Mucosa of stomach (tissue), 1 donor: ENCODE results near the gene TMEM253.

ENCODE experiments used
- H3K27me3 ChIP-seq: one replicate; pipeline ENCODE4 v1.7.0; 2013; ENCODE audit warnings: mild to moderate bottlenecking, low read length; ENCODE audit not compliant: control insufficient read depth, insufficient read depth
- H3K36me3 ChIP-seq: one replicate; pipeline ENCODE4 v1.7.0; 2013; ENCODE audit warnings: low read length; ENCODE audit not compliant: control insufficient read depth, insufficient read depth
- H3K4me1 ChIP-seq: one replicate; pipeline ENCODE4 v1.7.0; 2013; ENCODE audit warnings: mild to moderate bottlenecking, low read length; ENCODE audit not compliant: control insufficient read depth, insufficient read depth
- H3K4me3 ChIP-seq: one replicate; pipeline ENCODE4 v1.7.0; 2013; ENCODE audit warnings: low read length
- H3K9ac ChIP-seq: one replicate; pipeline ENCODE4 v1.7.0; 2013; ENCODE audit warnings: mild to moderate bottlenecking, low read length, moderate library complexity
- H3K9me3 ChIP-seq: one replicate; pipeline ENCODE4 v1.7.0; 2013; ENCODE audit warnings: mild to moderate bottlenecking, low read length, moderate library complexity; ENCODE audit not compliant: control insufficient read depth
- donor health status: Pancreatic carcinoma.

The TMEM253 gene

GRCh38 chr14:21095430-21096205 lies 5.2 kb upstream of the TMEM253 start:
- Histone ChIP-seq H3K36me3 (no peaks in the 10 kb centered on the region), H3K4me1 (peaks cover 29% of the 10 kb centered on the region), H3K4me3 (no peak overlapping the region), H3K27me3 (no peaks in the 10 kb centered on the region), H3K9me3 (no peaks in the 10 kb centered on the region), H3K9ac (no peak overlapping the region)

GRCh38 chr14:21096438-21096837 lies 4.4 kb upstream of the TMEM253 start:
- H3K4me1 ChIP-seq = peaks cover 37% of the 10 kb centered on the region
- H3K9me3 ChIP-seq = no peaks in the 10 kb centered on the region
- no peak overlapping the region for H3K9ac ChIP-seq
- H3K36me3 ChIP-seq = no peaks in the 10 kb centered on the region
- no peaks in the 10 kb centered on the region for H3K27me3 ChIP-seq
- no peak overlapping the region for H3K4me3 ChIP-seq

GRCh38 chr14:21096978-21097635 lies 3.8 kb upstream of the TMEM253 start:
- Histone ChIP-seq H3K27me3 (no peaks in the 10 kb centered on the region), H3K4me1 (peaks cover 44% of the 10 kb centered on the region), H3K4me3 (no peak overlapping the region), H3K9me3 (no peaks in the 10 kb centered on the region), H3K36me3 (no peaks in the 10 kb centered on the region), H3K9ac (peak overlapping the region; percentile 3)

- Histone ChIP-seq H3K9me3 (no peaks in the 10 kb centered on the region), H3K4me3 (no peak overlapping the region), H3K9ac (peak overlapping the region; percentile 3), H3K27me3 (no peaks in the 10 kb centered on the region), H3K4me1 (peaks cover 49% of the 10 kb centered on the region), H3K36me3 (no peaks in the 10 kb centered on the region)
Observed at GRCh38 chr14:21097636-21098075, 3.2 kb upstream of the TMEM253 start.

- Histone ChIP-seq H3K4me1 (peaks cover 55% of the 10 kb centered on the region), H3K9ac (peak within 1 kb of the TSS; percentile 72), H3K36me3 (no peaks in the 10 kb centered on the region), H3K4me3 (peak within 1 kb of the TSS; percentile 15), H3K9me3 (no peaks in the 10 kb centered on the region), H3K27me3 (no peaks in the 10 kb centered on the region)
Observed at GRCh38 chr14:21098076-21098891, 2.6 kb upstream of the TMEM253 start, which contains the start of gene ZNF219. Gene ZNF219, minus strand, starts transcription at chr14:21098655. Its CDS starts 5,064 bp downstream, at chr14:21093591.

- peaks cover 57% of the 10 kb centered on the region for H3K4me1 ChIP-seq
- H3K9ac ChIP-seq = peak overlapping the region; percentile 72
- peak overlapping the region; percentile 15 for H3K4me3 ChIP-seq
- H3K9me3 ChIP-seq = no peaks in the 10 kb centered on the region
- H3K36me3 ChIP-seq = no peaks in the 10 kb centered on the region
- no peaks in the 10 kb centered on the region for H3K27me3 ChIP-seq
Observed at GRCh38 chr14:21098892-21099595, 1.8 kb upstream of the TMEM253 start.

- H3K27me3 ChIP-seq = no peaks in the 10 kb centered on the region
- no peaks in the 10 kb centered on the region for H3K36me3 ChIP-seq
- H3K9ac ChIP-seq = no peak overlapping the region
- H3K4me1 ChIP-seq = peaks cover 60% of the 10 kb centered on the region
- no peak overlapping the region for H3K4me3 ChIP-seq
- no peaks in the 10 kb centered on the region for H3K9me3 ChIP-seq
Observed at GRCh38 chr14:21099596-21099985, 1.3 kb upstream of the TMEM253 start.

- Histone ChIP-seq H3K9ac (no peak overlapping the region), H3K36me3 (no peaks in the 10 kb centered on the region), H3K4me1 (peaks cover 69% of the 10 kb centered on the region), H3K27me3 (no peaks in the 10 kb centered on the region), H3K9me3 (no peaks in the 10 kb centered on the region), H3K4me3 (no peak overlapping the region)
Observed at GRCh38 chr14:21101802-21102413, 1.0 kb downstream of the TMEM253 start.

- Histone ChIP-seq H3K36me3 (no peaks in the 10 kb centered on the region), H3K4me1 (peaks cover 67% of the 10 kb centered on the region), H3K9me3 (no peaks in the 10 kb centered on the region), H3K27me3 (no peaks in the 10 kb centered on the region), H3K4me3 (peak overlapping the region; percentile 85), H3K9ac (peak overlapping the region; percentile 81)
Observed at GRCh38 chr14:21102521-21103410, 1.9 kb downstream of the TMEM253 start.

- peaks cover 67% of the 10 kb centered on the region for H3K4me1 ChIP-seq
- H3K27me3 ChIP-seq = no peaks in the 10 kb centered on the region
- H3K36me3 ChIP-seq = no peaks in the 10 kb centered on the region
- peak overlapping the region; percentile 85 for H3K4me3 ChIP-seq
- H3K9ac ChIP-seq = peak overlapping the region; percentile 81
- no peaks in the 10 kb centered on the region for H3K9me3 ChIP-seq
Observed at GRCh38 chr14:21103411-21103709, 2.5 kb downstream of the TMEM253 start.
